Astrocyte of the cerebellum (primary cell): Measurements from ENCODE around the gene EIF4G1.

Experiments
- DNase-seq: peaks from one replicate; pipeline ENCODE4 v3.0.0-alpha.2; 2011; ENCODE audit warnings: low read depth
- H3K4me3 ChIP-seq: 2 replicates; pipeline ENCODE4 v1.5.1; 2011; ENCODE audit warnings: mild to moderate bottlenecking, low read depth, low read length, moderate library complexity
- in situ Hi-C: cut with HindIII; loops from 2 replicates; pipeline ENCODE4 v1.10.0; 2017; ENCODE audit warnings: low sequenced_read_pairs
- TF ChIP-seq, protein P1 (sequence below): IDR thresholded peaks from 2 replicates; pipeline ENCODE4 v1.5.1; 2012; ENCODE audit warnings: low read length, low read depth, moderate library complexity, mild to moderate bottlenecking; ENCODE audit errors: missing control alignments

The EIF4G1 gene

DNA sequence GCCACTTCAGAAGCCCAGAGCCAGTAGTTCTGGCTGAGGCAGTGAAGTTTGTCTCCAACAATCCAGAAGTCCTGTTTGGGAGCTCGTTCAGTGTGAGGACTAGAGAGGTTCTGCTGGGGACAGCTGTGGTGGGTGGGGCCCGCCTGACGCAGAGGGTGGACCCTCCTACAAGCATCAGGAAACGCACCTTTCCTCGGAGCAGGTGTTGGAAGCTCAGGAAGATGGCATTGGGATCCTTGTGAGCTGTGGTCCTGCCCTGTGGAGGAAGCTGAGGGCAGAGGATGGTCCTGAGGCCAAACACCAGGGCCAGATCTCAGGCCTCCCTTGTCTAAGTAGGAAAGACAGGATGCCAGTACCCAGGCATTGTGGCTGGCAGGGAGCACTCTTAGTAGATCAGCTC lies 58.5 kb downstream of the EIF4G1 start:
- TF ChIP-seq, protein P1, sequence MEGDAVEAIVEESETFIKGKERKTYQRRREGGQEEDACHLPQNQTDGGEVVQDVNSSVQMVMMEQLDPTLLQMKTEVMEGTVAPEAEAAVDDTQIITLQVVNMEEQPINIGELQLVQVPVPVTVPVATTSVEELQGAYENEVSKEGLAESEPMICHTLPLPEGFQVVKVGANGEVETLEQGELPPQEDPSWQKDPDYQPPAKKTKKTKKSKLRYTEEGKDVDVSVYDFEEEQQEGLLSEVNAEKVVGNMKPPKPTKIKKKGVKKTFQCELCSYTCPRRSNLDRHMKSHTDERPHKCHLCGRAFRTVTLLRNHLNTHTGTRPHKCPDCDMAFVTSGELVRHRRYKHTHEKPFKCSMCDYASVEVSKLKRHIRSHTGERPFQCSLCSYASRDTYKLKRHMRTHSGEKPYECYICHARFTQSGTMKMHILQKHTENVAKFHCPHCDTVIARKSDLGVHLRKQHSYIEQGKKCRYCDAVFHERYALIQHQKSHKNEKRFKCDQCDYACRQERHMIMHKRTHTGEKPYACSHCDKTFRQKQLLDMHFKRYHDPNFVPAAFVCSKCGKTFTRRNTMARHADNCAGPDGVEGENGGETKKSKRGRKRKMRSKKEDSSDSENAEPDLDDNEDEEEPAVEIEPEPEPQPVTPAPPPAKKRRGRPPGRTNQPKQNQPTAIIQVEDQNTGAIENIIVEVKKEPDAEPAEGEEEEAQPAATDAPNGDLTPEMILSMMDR, result no peak
- H3K4me3 ChIP-seq, result no peak overlapping the region
- in situ Hi-C loops, result no loop called here
- no peak for DNase-seq

DNA sequence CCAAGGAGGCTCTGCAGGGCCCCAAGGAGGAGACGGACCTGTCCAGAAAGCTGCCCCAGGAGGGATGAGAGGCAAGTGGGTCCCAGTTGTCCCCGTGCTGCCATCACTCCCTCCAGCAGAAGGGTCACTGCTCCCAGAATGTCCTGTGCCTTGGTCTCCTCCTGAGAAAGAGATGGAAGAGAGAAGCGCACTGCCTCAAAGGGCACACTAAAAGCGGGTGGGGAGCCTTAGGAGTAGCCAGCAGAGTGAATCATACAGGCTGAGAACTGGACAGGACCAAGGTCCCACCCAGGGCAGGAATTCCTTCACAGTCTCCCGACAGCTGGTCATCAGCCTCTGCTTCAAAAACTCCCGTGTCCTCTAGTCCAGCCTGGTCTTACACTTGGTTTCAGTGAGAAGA lies 59.0 kb downstream of the EIF4G1 start:
- in situ Hi-C loops, result no loop called here
- TF ChIP-seq, protein P1, result no peak
- no peak for DNase-seq
- no peak overlapping the region for H3K4me3 ChIP-seq

DNA sequence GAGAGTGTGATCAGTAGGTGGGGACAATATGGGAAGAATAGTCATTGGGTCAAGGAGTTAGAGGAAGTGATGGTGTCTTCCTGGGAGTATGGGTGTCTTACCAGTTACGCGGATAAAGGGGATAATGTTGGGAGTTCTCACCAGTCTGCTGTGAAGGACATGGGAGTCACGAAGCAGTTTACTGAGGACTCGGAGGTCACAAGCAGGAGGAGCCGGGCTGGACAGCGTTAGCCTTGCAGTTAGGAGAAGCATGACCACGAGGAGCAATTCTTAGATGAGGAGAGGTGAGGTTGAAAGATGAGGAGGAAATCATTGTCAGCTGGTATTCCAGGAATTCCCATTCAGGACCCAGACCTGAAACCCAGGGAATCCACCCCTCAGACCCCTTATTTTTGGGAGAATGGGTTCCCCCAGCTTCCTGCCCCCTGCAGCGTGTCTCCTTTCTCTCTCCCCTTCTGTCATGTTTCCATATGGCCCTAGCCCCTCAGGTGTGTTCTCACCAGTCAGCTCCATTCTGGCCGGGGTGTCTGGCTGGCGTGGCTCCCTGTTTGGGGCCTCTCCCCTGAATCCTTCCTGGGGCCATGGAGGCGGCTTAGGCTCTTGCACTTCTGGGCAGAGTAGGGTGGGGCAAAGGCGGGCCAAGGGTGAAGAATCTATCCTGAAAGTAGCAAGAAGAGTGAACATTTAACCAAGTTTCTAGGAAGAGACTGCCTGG lies 61.5 kb downstream of the EIF4G1 start:
- in situ Hi-C loops, result no loop called here
- no peak for DNase-seq
- H3K4me3 ChIP-seq, result no peak overlapping the region
- TF ChIP-seq, protein P1, result no peak

DNA sequence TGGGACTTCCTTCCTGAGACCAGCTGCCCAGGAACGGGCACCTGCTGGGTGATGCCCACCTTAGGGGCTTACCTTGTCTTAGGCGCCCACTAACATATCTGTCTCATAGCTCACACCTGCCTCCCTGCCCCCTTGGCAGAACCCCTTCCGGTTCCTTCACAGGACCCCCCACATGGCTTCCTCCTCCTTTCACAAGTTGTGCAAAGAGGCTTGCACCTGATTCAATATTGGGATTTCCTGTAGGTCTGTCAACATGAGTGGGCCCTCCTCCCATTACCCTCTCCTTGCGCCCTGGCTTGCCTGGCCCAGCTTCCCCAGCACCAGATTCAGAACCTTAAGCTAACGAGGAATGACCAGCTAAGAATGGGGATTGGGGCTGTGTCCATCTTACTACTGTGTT lies 63.0 kb downstream of the EIF4G1 start:
- DNase-seq, result no peak
- TF ChIP-seq, protein P1, result no peak
- in situ Hi-C loops, result no loop called here
- no peak overlapping the region for H3K4me3 ChIP-seq

DNA sequence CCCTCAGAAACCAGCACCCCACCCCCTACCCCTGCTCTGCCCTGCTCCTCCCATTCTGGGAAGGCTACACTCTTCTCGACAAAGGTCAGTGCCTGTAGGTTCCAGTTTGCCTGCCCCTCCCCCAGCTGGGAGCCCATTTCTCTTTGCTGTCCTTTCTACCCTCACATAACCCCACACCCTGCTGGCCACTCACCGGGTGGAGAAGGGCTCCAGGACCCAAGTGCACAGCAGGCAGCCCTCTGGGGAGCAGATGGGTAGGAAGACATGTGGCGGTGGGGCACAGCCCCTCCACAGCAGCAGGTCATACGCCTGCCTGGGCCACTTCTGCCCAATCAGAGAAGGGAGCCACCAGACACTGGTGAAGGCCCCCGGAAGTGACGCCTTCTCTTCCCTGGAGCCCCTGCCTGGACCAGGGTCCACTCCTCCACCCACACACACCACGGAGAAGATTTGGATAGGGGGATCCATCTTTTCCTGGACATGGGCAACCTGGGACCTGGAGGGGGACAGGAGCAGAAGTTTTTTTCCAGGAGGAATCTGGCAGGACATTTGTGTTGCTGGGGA lies 63.6 kb downstream of the EIF4G1 start, which contains the start of gene THPO:
TSS of gene THPO (minus strand) at position 326 of the 564 bp plus-strand sequence. CDS start 1,948 bp downstream, outside the sequence.
- no peak for DNase-seq
- no peak within 1 kb of the TSS for H3K4me3 ChIP-seq
- in situ Hi-C loops, result no loop called here
- TF ChIP-seq, protein P1, result no peak

GRCh38 chr3:184378651-184379357 lies 64.4 kb downstream of the EIF4G1 start:
- DNase-seq, result no peak
- H3K4me3 ChIP-seq, result no peak overlapping the region
- in situ Hi-C loops, result no loop called here
- TF ChIP-seq, protein P1, result no peak
